Fibroblast of peridontal ligament (primary cell): Measurements from ENCODE around the gene NAE1.
"Not testable (repeated sequence)": the region's sequence is repeated elsewhere in the genome, so short reads cannot be mapped to it uniquely, and the experiment has no call there.

Experiments
- DNase-seq: peaks from one replicate; pipeline ENCODE4 v3.0.0-alpha.2; 2010; ENCODE audit errors: extremely low read depth

The NAE1 gene

GRCh38 chr16:66830422-66831404 lies at the start of gene NAE1:
Gene NAE1, minus strand, starts transcription at chr16:66830976. Its CDS starts 77 bp downstream, at chr16:66830899.
- DNase-seq = peak; percentile 81

GRCh38 chr16:66878067-66878466 lies 47.3 kb upstream of the NAE1 start:
- DNase-seq = peak; percentile 64

- DNase-seq = peak; percentile 82
Observed at GRCh38 chr16:66874079-66874775, 43.5 kb upstream of the NAE1 start.

GRCh38 chr16:66873685-66874055 lies 42.9 kb upstream of the NAE1 start:
- no peak for DNase-seq

GRCh38 chr16:66872943-66873684 lies 42.3 kb upstream of the NAE1 start:
- peak; percentile 97 for DNase-seq

DNA sequence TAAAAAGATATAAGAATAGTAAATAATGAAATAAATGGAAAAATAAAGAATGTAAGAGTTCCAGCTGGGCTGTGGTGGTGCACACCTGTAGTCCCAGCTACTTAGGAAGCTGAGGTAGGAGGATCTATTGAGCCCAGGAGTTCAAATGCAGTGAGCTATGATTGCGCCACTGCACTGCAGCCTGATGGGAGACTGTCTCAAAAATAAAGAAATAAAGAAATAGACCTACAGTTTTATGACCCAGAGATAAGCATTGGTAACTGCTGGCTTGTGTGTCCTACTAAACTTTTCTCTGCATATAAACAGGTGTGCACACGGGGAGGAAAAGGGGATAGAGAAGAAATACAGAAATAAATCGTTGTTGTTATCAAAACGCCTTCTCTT lies 41.8 kb upstream of the NAE1 start:
- no peak for DNase-seq

DNA sequence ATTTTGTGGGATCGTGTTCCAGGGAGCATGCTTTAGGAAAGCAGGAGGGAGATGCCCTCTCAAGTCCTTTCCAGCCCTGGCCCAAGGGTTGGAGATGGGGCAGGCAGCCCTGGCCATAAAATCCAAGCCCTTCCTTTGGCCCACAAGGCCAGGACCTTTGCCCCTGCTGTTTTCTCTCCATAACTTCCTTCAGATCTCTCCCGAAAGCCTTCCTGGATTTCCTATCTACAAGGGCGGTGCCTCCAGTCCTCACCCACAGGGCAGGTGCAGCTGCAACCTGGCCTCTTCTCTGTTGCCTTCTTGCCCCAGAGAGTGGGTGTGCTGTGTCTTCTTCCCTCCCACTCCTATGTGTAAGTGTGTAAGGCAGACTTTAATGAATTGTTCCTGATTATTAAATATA lies 41.1 kb upstream of the NAE1 start:
- no peak for DNase-seq

- DNase-seq = not testable (repeated sequence)
Observed at GRCh38 chr16:66871363-66871762, 40.6 kb upstream of the NAE1 start.

GRCh38 chr16:66869424-66869823 lies 38.6 kb upstream of the NAE1 start:
- no peak for DNase-seq

GRCh38 chr16:66863707-66864106 lies 32.9 kb upstream of the NAE1 start:
- DNase-seq = no peak

- DNase-seq = no peak
Observed at GRCh38 chr16:66862023-66862520, 31.3 kb upstream of the NAE1 start.

DNA sequence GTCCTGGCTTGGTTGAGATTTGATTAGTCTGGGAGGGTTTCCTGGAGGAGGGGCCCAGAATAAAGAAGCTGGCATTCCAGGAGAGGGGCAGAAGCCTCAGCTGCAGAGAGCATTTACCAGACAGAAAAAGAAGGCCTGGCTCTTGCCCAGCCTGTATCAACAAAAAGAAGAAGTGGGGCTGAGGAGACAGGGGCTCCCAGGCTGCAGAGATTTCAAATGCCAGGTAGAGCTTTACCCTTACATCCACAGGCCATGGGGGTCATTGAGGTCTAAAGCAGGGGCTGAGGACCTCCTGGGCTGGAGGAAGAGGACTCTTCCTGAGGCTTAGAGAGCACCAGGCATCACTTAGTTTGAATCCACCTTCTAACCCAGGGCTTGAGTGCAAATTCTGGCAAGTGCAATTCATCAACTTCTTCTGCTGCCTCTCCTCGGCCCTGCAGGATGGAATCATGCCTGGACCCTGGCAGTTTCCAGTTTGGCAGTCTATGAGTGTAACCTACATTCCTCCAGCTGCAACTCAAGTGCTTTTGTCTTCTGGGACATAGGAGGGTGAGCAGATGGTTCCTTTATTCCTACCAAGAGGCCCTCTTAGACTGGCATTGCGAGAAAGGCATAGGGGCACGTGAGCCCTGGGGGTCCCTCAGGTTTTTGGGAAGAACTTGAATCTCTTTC lies 28.8 kb upstream of the NAE1 start:
- no peak for DNase-seq

DNA sequence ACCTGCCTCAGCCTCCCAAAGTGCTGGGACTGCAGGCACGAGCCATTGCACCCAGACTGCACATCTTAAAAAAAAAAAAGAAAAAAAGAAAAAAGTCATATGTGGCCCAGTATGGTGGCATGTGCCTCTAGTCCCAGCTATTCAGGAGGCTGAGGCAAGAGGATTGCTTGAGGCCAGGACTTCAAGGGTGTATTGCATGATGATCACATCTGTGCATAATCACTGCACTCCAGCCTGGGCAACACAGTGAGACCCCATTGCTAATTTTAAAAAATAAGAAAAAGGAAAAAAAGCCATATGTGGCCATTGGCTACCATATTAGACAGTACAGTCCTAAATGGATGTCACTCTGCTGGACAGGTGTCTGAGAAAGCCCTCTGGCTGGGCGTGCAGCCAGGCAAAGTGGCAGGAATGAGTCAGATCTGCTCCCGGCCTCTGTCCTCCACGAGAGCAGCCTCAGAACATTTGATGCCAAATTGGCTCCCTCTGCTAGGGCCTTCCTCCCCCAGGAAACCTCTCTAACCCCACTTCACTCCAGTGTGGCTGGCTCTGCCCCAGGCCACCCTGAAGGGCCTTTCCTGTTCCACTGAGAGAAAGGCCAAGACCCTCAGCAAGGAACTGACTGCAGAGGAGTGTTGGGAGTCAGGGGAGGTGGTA lies 28.1 kb upstream of the NAE1 start:
- DNase-seq = peak; percentile 18

- no peak for DNase-seq
Observed at GRCh38 chr16:66857437-66857836, 26.7 kb upstream of the NAE1 start.

DNA sequence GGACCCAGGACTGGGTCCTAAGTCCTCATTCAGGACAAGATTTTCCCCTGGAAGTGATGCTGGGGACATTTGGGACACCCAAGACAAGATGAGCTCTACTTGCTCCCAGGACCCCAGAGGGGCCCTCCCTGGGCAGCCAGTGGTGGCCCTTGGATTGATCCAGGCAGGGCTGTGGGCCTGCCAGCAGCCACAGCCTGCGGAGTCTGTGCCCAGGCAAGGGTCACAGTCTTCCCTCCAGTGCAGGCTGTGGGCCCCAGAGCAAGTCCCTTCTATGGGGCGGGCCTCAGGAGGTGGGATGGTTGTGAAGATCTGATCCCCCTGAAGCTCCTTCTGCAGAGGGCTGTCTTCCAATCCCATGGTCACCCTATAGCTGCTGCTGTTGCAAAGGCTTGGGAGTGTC lies 26.0 kb upstream of the NAE1 start:
- DNase-seq = no peak

DNA sequence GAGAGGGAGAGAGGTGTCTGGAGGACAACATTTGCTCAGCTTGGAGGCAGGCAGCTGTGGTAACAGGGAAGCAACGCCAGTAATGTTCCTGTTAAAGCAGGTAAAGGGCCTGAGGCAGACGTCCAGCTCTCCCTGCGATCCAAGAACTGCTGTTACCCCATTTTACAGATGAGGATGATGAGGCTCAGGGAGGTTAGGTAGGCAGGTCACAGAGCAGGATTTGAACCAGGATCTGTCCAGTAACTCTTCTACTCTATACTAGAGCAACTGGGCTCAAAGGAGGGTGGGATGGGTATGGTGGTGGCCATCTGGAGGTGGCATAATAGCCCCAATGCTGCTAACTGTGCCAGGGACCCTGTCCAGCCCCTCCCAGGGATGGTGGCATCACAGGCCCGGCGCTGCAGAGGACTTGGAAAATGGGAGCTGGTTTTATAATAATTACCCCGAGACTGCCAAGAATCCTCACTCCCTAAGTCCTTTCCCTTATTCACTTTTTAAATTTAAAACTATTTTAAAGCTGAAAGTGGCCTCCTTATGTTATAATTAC lies 25.5 kb upstream of the NAE1 start:
- no peak for DNase-seq

GRCh38 chr16:66853261-66854139 lies 22.7 kb upstream of the NAE1 start:
- DNase-seq = no peak

GRCh38 chr16:66851166-66851964 lies 20.6 kb upstream of the NAE1 start:
- no peak for DNase-seq
